Urothelium cell line (cell line): ENCODE data around the gene CCR2.
"Not testable (repeated sequence)": the region's sequence is repeated elsewhere in the genome, so short reads cannot be mapped to it uniquely, and the experiment has no call there.

ENCODE experiments used
- DNase-seq: peaks from one replicate; pipeline ENCODE4 v3.0.0; 2011; ENCODE audit warnings: low spot score, mixed read lengths
- FAIRE-seq: peaks from 2 replicates; lab custom pipeline; 2011; peaks lifted over from hg19 to GRCh38; lab: Jason Lieb, UNC

Gene CCR2

DNA sequence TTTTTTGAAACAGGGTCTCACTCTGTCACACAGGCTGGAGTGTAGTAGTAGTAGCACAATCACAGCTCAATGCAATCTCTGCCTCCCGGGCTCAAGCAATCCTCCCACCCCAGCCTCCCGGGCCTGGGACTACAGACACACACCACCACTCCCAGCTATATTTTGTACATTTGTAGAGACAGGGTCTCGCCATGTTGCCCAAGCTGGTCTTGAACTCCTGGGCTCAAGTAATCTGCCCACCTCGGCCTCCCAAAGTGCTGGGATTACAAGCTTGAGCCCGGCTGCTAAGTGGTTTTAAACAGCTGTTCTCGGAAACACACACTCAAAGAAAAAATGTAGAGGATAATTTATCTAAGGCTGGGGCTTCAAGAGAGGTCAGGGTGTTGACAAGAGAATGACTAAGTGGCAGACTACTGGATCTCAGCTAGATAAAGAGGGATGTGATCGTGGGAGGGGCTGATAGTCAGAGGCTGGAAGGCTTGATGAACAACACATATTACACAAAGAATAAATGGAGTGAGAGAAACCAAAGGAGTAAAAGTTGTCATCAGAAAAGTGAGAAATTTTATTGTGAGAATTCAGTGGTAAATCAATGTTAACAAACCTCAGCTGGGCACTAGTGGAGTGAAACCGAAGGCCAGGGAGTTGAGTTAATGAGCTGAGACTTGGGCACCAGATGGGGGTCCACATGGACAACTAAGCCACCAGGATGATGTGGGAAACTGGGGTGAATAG, 46.3 kb downstream of the CCR2 start:
- DNase-seq, result no peak
- FAIRE-seq, result no peak

- no peak for FAIRE-seq
Observed at GRCh38 chr3:46400846-46401245, 46.9 kb downstream of the CCR2 start.

GRCh38 chr3:46401579-46401978, 47.7 kb downstream of the CCR2 start:
- DNase-seq, result no peak
- no peak for FAIRE-seq

More at GRCh38 chr3:46400846-46401245, 46.9 kb downstream of the CCR2 start:
- DNase-seq, result no peak

- FAIRE-seq, DNase-seq: not testable (repeated sequence)
Observed at GRCh38 chr3:46402902-46403301, 49.0 kb downstream of the CCR2 start.

DNA sequence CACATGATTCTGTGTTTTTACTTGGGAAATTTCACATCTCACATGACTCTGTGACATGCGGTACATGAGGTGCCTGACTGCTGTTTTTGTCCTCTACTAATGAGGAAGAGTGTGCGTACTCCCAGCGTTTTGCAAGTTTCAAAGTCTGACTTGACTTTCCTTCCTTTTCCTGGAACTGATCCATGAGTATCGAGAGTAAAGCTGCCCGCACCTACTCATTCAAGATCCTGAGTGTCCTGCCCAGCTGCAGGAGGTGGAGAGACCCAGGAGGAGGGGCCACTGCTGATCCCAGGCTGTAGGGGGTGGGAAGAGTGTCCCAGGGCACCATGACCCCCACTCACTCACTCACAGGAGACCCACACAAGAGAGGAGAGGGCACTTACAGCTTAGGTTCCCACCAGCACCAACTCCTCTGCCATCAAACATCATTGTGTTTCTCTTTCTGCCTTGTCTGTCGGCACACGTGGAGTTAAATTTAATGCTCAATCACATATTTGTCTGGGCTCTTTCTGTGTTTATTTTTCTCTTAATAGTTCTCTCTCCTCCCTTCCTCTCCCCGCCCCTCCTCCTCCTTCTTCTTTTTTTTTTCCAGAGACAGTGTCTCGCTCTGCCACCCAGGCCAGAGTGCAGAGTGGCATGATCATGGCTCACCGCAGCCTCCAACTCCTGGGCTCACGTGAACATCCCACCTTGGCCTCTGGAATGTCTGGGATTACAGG, 51.5 kb downstream of the CCR2 start:
- FAIRE-seq, result no peak
- DNase-seq, result peak; percentile 33

GRCh38 chr3:46406443-46406787, 52.5 kb downstream of the CCR2 start:
- FAIRE-seq, result no peak

GRCh38 chr3:46406788-46407611, 53.1 kb downstream of the CCR2 start, which contains the start of the genes CCR5AS and CCRL2:
CCR5AS (minus strand) TSS chr3:46407066.
CCRL2 (plus strand) TSS chr3:46407259; CDS start chr3:46408080, 821 bp downstream.
- FAIRE-seq (no peak), DNase-seq (peak; percentile 71)

More at GRCh38 chr3:46406443-46406787, 52.5 kb downstream of the CCR2 start:
- DNase-seq, result no peak

GRCh38 chr3:46407970-46408369, 54.1 kb downstream of the CCR2 start:
- DNase-seq, result no peak
- FAIRE-seq, result no peak

- FAIRE-seq (no peak), DNase-seq (no peak)
Observed at GRCh38 chr3:46408853-46409252, 54.9 kb downstream of the CCR2 start.

DNA sequence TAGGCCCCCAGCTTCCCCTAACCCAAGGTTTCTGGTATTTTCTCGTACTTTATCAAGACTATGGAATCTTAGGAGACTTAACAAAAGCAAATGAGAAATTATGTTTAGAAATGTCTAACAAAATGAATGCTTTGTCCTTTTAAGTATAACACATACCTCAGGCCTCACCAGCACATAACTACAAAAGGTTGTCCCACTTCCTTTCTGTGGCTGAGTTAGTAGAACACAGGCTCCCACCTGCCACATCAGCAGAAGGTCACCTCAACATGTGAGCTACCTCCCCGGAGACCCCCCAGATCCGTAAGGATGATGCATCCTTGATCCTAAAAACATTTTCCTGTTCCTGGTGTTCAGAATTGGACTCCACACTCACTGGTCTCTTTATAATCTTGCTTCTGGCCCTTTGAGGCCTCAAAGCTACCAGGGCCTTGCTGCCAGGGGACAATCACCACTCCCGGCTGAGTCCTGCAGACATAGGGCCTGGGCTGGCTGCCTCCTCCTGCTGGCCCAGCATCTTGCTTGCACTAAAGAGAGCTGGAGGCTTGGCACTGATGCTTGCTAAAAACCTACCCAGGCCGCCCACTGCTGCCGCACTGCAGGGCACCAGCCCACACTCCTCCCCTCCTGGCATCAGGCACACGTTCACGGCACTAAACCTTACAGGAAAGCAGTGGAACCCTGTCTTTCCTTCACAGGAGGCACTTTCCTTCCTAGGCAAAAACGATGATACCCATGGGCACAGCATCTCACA, 56.0 kb downstream of the CCR2 start:
- DNase-seq, result no peak
- no peak for FAIRE-seq
